K562 (cell line): ENCODE results near the gene HMCES. TPM values are rescaled to one million over a fixed set of nuclear protein-coding genes. Genes with fewer than 3 reads are reported as not detected.

Source experiments
- ATAC-seq: fragments of 200-7000 bp; cut with Tn5 transposase; 3 replicates; pipeline ENCODE4 v1.9.1; 2020; ENCODE audit warnings: moderate library complexity
- BruUV-seq: library from RNA; stranded (reverse); fragments of 400-500 nt; replicated peaks from 2 replicates; lab custom pipeline; 2021; lab: Mats Ljungman, UMichigan
- CTCF ChIA-PET: fragments of 300-600 bp; formaldehyde crosslinking; extraction: SDS; loops from one replicate; lab custom pipeline; 2021; ENCODE audit warnings: low intra/inter-chr PET ratio; lab: Yijun Ruan, JAX
- POLR2A ChIA-PET: fragments of 300-600, 350-650 bp; sonication (Branson Sonifier 250); formaldehyde crosslinking; extraction: SDS; loops from one replicate; lab custom pipeline; 2021; ENCODE audit warnings: antibody characterized with exemption, inconsistent platforms; lab: Yijun Ruan, JAX
- DNase-seq, 4 experiments: peaks; one replicate each; pipeline versions ENCODE4 v3.0.0 to v3.0.0-alpha.2; 2011 to 2018; ENCODE audit warnings: low spot score in 3 of 4, mixed read lengths in 3 of 4; ENCODE audit errors: extremely low read depth in 1 of 4
- FAIRE-seq: peaks from 2 replicates; lab custom pipeline; 2011; peaks lifted over from hg19 to GRCh38; lab: Jason Lieb, UNC
- H2AFZ ChIP-seq: 2 replicates; pipeline ENCODE4 v1.6.0; 2011; ENCODE audit warnings: low read depth, low read length, control low read depth, inconsistent platforms
- H3K27ac ChIP-seq: fragments of 200-600 bp; 3 replicates; pipeline ENCODE4 v1.8.0; 2011; ENCODE audit warnings: low read depth, mild to moderate bottlenecking, control low read depth, inconsistent platforms, low read length, moderate library complexity, mixed read lengths; ENCODE audit errors: extremely low read depth
- H3K27me3 ChIP-seq, 2 experiments: fragments of 300-600 bp in 1 of 2; 2 replicates in 1 of 2; 3 replicates in 1 of 2; pipeline versions ENCODE4 v1.6.0 to v1.8.0; 2011; ENCODE audit warnings: inconsistent platforms in 2 of 2, low read length in 2 of 2, mild to moderate bottlenecking in 1 of 2, mixed read lengths in 1 of 2, moderate library complexity in 1 of 2; ENCODE audit not compliant: control insufficient read depth in 2 of 2, insufficient read depth in 2 of 2
- H3K36me3 ChIP-seq: fragments of 300-600 bp; 3 replicates; pipeline ENCODE4 v1.8.0; 2011; ENCODE audit warnings: mild to moderate bottlenecking, low read length, inconsistent platforms; ENCODE audit not compliant: control insufficient read depth, insufficient read depth
- H3K4me1 ChIP-seq, 2 experiments: fragments of 200-600 bp in 1 of 2; replicated peaks in 1 of 2; 2 replicates in 1 of 2; 3 replicates in 1 of 2; pipeline versions ENCODE4 v1.5.1 to v1.8.0; 2011; ENCODE audit warnings: inconsistent platforms in 2 of 2, low read length in 2 of 2, mild to moderate bottlenecking in 1 of 2, mixed read lengths in 1 of 2, moderate library complexity in 1 of 2; ENCODE audit not compliant: control insufficient read depth in 2 of 2, insufficient read depth in 2 of 2
- H3K4me2 ChIP-seq: 2 replicates; pipeline ENCODE4 v1.6.1; 2011; ENCODE audit warnings: low read length, control low read depth, inconsistent platforms, mixed read lengths; ENCODE audit not compliant: insufficient read depth
- H3K4me3 ChIP-seq: fragments of 200-600 bp; sonication (generic), shearing (Covaris generic); 2 replicates; pipeline ENCODE4 v1.5.1; 2016; ENCODE audit warnings: control low read depth, inconsistent platforms
- H3K79me2 ChIP-seq: fragments of 200-600 bp; 3 replicates; pipeline ENCODE4 v1.8.0; 2011; ENCODE audit warnings: low read length, inconsistent platforms; ENCODE audit not compliant: control insufficient read depth, insufficient read depth
- H3K9ac ChIP-seq, 2 experiments: 2 replicates each; pipeline versions ENCODE4 v1.6.0 to v1.6.1; 2011; ENCODE audit warnings: low read depth in 2 of 2, low read length in 2 of 2, control low read depth in 1 of 2, inconsistent platforms in 1 of 2, mild to moderate bottlenecking in 1 of 2, mixed read lengths in 1 of 2; ENCODE audit not compliant: insufficient read depth in 1 of 2
- H3K9me1 ChIP-seq: one replicate; pipeline ENCODE4 v1.6.0; 2011; ENCODE audit warnings: inconsistent platforms, mild to moderate bottlenecking, low read length, moderate library complexity; ENCODE audit not compliant: control insufficient read depth, insufficient read depth
- H3K9me3 ChIP-seq: replicated peaks from 2 replicates; pipeline ENCODE4 v1.5.1; 2011; ENCODE audit warnings: low read depth, low read length, inconsistent platforms; ENCODE audit not compliant: control insufficient read depth, insufficient read depth
- H4K20me1 ChIP-seq: replicated peaks from 2 replicates; pipeline ENCODE4 v1.6.1; 2011; ENCODE audit warnings: low read length, inconsistent platforms, mixed read lengths; ENCODE audit not compliant: control insufficient read depth, insufficient read depth
- HSF4 ChIP-seq: fragments of 250-450 bp; sonication (Bioruptor Pico); IDR thresholded peaks from 2 replicates; pipeline ENCODE4 v2.1.2; 2022; ENCODE audit warnings: mild to moderate bottlenecking, moderate library complexity, borderline replicate concordance
- MTF1 ChIP-seq: fragments of 250-450 bp; sonication (Bioruptor Pico); IDR thresholded peaks from 2 replicates; pipeline ENCODE4 v1.9.0; 2021; ENCODE audit warnings: moderate library complexity, mild to moderate bottlenecking, inconsistent platforms, borderline replicate concordance
- POLR2AphosphoS5 ChIP-seq: IDR thresholded peaks from 2 replicates; pipeline ENCODE4 v1.6.1; 2011; ENCODE audit warnings: mild to moderate bottlenecking, low read depth, low read length, moderate library complexity; ENCODE audit not compliant: control insufficient read depth, insufficient read depth
- SMAD4 ChIP-seq: fragments of 250-450 bp; sonication (Bioruptor Pico); conservative IDR thresholded peaks from 2 replicates; pipeline ENCODE4 v1.8.0; 2021; ENCODE audit warnings: inconsistent platforms, mild to moderate bottlenecking, moderate library complexity
- ZEB2 ChIP-seq: fragments of 450-650 bp; IDR thresholded peaks from 2 replicates; pipeline ENCODE4 v1.6.1; 2016
- ZKSCAN3 ChIP-seq: fragments of 250-450 bp; sonication (Bioruptor Pico); IDR thresholded peaks from 2 replicates; pipeline ENCODE4 v1.4.0; 2020
- ZNF695 ChIP-seq: fragments of 450-650 bp; formaldehyde crosslinking; IDR thresholded peaks from 2 replicates; pipeline ENCODE4 v1.4.0; 2020; ENCODE audit warnings: mild to moderate bottlenecking, moderate library complexity
- WGBS: fragments of 100-300 bp; shearing (Covaris generic); methylation state at CpG from one replicate; pipeline ENCODE4 v1.1.6; 2016; ENCODE audit warnings: low coverage, mixed read lengths; ENCODE audit not compliant: insufficient coverage; ENCODE audit errors: missing lambda C conversion rate; 5-methylcytosine and 5-hydroxymethylcytosine counted together
- in situ Hi-C: fragments of 300-500 bp; cut with MboI; formaldehyde crosslinking; loops from 4 replicates; pipeline ENCODE4 v1.15.0; 2018; ENCODE audit warnings: inconsistent platforms, mixed read lengths
- intact Hi-C: fragments of 100-400 bp; cut with micrococcal nuclease; formaldehyde crosslinking; loops from 2 replicates; pipeline ENCODE4 v1.14.2; 2022
- polyA plus RNA-seq, 8 experiments: library from polyadenylated mRNA; depleted of rRNA in 4 of 8; stranded (reverse) in 5 of 8; unstranded in 3 of 8; fragments of >200 nt; fragmentation: Nextera tagmentation in 2 of 8; fragmentation: Illumina TruSeq in 1 of 8; extraction: Ambion mirVana in 2 of 8; extraction: Trizol in 1 of 8; gene quantifications; 2 replicates each; pipeline versions ENCODE4 v1.2.1 to v1.2.3, GENCODE V29; 2011 to 2014; ENCODE audit warnings: inconsistent platforms in 1 of 8, missing spikeins in 1 of 8
- total RNA-seq, 7 experiments: library from RNA; depleted of rRNA in 6 of 7; stranded (reverse); fragments of >200 nt in 6 of 7; fragmentation: Illumina TruSeq in 2 of 7; extraction: Trizol in 2 of 7; gene quantifications; 2 replicates each; pipeline versions ENCODE4 v1.2.1 to v1.2.3, GENCODE V29; 2011 to 2021; ENCODE audit warnings: low replicate concordance in 1 of 7

Gene HMCES
- total and polyA plus RNA-seq, 9 of the 15 experiments (the other 6 are each of a cell fraction or from before 2014, with no cell fraction given), result 18.8 to 45.3 (median 24.8) TPM

GRCh38 chr3:129239991-129240390 is 38.7 kb upstream of the HMCES start:
- Histone ChIP-seq H3K79me2 (no peaks in the 10 kb centered on the region), H3K27me3 (no peaks in the 10 kb centered on the region), H2AFZ (peak overlapping the region; percentile 47), H3K4me2 (peak overlapping the region; percentile 2; the same call in 1 of the 2 replicates), H3K9me3 (no peaks in the 10 kb centered on the region), H3K27ac (no peak overlapping the region), H3K9ac (no peak overlapping the region; a peak in 1 of 4 replicates), H3K4me3 (no peak overlapping the region), H3K36me3 (no peaks in the 10 kb centered on the region), H4K20me1 (no peaks in the 10 kb centered on the region), H3K9me1 (no peaks in the 10 kb centered on the region), H3K4me1 (peaks cover 8 to 28% of the 10 kb centered on the region in 2 experiments; a peak in 4 of 5 replicates)
- no peak for ATAC-seq
- POLR2A ChIA-PET, result interaction anchor here (0.6 to 1.6 kb wide), 8 partner anchors 10 to 198 kb away, joined by 3 to 5 read pairs (median 4); no protein-coding TSS in a partner anchor
- no peak for DNase-seq
- FAIRE-seq, result no peak
- CTCF ChIA-PET, result no interaction called here
- WGBS, result 68% methylated on average over 6 of the region's 6 CpGs
- no TSS peak for BruUV-seq
- in situ Hi-C loops, result loop anchor here (5.0 to 10.0 kb wide), 2 partner anchors 188 to 255 kb away; no protein-coding TSS in a partner anchor
- TF ChIP-seq ZKSCAN3 (CRISPR knock-in tag) (no peak), SMAD4 (CRISPR knock-in tag) (no peak), ZNF695 (CRISPR knock-in tag) (no peak), MTF1 (CRISPR knock-in tag) (no peak)
- intact Hi-C loops, result loop anchor here (2.0 kb wide), 1 partner anchor 55 kb away; no protein-coding TSS in a partner anchor

DNA sequence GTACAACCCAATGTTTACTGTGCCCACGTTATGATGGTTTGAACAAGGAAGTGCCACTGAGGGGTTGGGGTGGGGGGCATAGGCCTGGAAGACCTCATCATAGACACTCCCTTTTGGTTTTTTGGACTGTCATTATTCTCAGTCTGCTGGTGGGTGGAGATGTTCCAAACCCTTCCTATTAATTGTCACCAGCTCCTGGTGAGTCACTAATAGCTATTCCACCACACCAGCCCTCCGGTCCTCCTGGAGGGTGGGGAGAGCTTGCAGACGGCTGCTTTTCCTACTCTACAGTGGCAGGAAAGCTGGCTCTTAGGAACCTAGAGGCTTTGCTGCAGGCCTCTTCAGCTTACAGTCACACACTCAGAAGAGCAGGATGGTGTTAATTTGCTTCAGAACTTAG is 38.2 kb upstream of the HMCES start:
- TF ChIP-seq ZEB2 (no peak), POLR2AphosphoS5 (peak; percentile 29; the same call in 1 of the 2 replicates), HSF4 (CRISPR knock-in tag) (no peak)
- peak overlapping the region; percentile 34; the same call in 1 of the 2 replicates for H2AFZ ChIP-seq
- H3K4me3 ChIP-seq, result no peak overlapping the region
- WGBS, result 26% methylated on average over 3 of the region's 3 CpGs
- H3K9ac ChIP-seq, result no peak overlapping the region
- H4K20me1 ChIP-seq, result no peaks in the 10 kb centered on the region
- in situ Hi-C loops (loop anchor here (5.0 to 10.0 kb wide), 2 partner anchors 188 to 256 kb away; no protein-coding TSS in a partner anchor), intact Hi-C loops (no loop called here)
- FAIRE-seq (no peak), DNase-seq (peak in 1 of 4 experiments; percentile 5), ATAC-seq (no peak)
- no peaks in the 10 kb centered on the region; the same call in 2 of the 3 replicates for H3K79me2 ChIP-seq
- POLR2A ChIA-PET, result interaction anchor here (0.6 to 1.6 kb wide), 6 partner anchors 10 to 198 kb away, joined by 3 to 5 read pairs (median 4); no protein-coding TSS in a partner anchor
- H3K27ac ChIP-seq, result no peak overlapping the region
- H3K27me3 ChIP-seq, result no peaks in the 10 kb centered on the region
- no peak overlapping the region for H3K4me2 ChIP-seq
- no peaks in the 10 kb centered on the region for H3K9me3 ChIP-seq
- no TSS peak for BruUV-seq
- peaks cover 8 to 27% of the 10 kb centered on the region in 2 experiments; a peak in 4 of 5 replicates for H3K4me1 ChIP-seq
- CTCF ChIA-PET, result no interaction called here
- H3K9me1 ChIP-seq, result no peaks in the 10 kb centered on the region
- no peaks in the 10 kb centered on the region for H3K36me3 ChIP-seq
